ENCODE data around the gene CYP2U1. TPM values are rescaled to one million over a fixed set of nuclear protein-coding genes. Genes with fewer than 3 reads are reported as not detected.

The CYP2U1 gene
- total and polyA plus RNA-seq, 2 of the 8 experiments (the other 6 are each of a cell fraction or from before 2014, with no cell fraction given), result 3.1 to 5.0 TPM

DNA sequence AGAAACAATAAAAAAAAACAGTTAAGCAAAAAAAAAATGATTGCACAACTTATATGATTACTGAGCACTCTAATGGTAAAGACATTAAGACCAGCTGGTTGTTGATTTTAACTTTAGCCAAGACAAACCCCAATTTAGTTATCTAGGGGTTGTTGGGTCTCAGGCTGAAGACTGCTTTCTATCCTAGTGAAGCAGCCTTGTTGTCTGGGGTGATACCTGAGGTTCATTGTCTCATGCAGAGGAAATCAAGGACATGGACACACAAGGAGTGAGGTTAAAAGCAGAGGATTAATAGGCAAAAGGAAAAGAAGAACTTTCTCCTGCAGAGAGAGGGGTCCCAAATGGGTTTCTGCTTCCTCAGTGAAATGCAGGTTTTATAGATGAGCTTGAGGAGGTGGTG, 40.0 kb upstream of the CYP2U1 start:
- Histone ChIP-seq H2BK20ac (ENCODE audit: low read length) (peak overlapping the region; percentile 10; the same call in 1 of the 2 replicates), H2AFZ (ENCODE audit: low read length) (no peak overlapping the region), H3K36me3 (ENCODE audit: control insufficient read depth in 2 of 4, insufficient read depth in 4 of 4, low read length in 3 of 4) (peaks cover 0 to 8% (median 4%) of the 10 kb centered on the region in 4 experiments; a peak in 3 of 8 replicates), H3K9ac (replicated peaks in 1 of 4; ENCODE audit: extremely low read depth in 1 of 4, low read depth in 3 of 4, low read length in 3 of 4) (no peak overlapping the region), H3K79me2 (ENCODE audit: control insufficient read depth in 1 of 2, insufficient read depth in 2 of 2, low read length in 2 of 2) (no peaks in the 10 kb centered on the region), H4K5ac (ENCODE audit: insufficient read length, low read depth, low read length) (peak overlapping the region; percentile 41), H2BK12ac (ENCODE audit: low read depth, low read length) (no peak overlapping the region; the same call in 1 of the 2 replicates), H3K4me3 (ENCODE audit: extremely low read depth in 1 of 4, insufficient read depth in 2 of 4, low read depth in 3 of 4, low read length in 4 of 4) (peak overlapping the region in 1 of 4 experiments; percentile 31; a peak in 1 of 8 replicates), H3K9me3 (ENCODE audit: insufficient read depth in 2 of 2, low read depth in 1 of 2, low read length in 1 of 2) (peaks cover 19 to 42% of the 10 kb centered on the region in 2 experiments), H4K20me1 (replicated peaks in 1 of 2; ENCODE audit: control insufficient read depth in 1 of 2, insufficient read depth in 2 of 2, low read length in 2 of 2) (no peaks in the 10 kb centered on the region), H2BK120ac (replicated peaks; ENCODE audit: low read depth, low read length) (peak overlapping the region; percentile 13), H2BK5ac (ENCODE audit: low read depth, low read length) (peak overlapping the region; percentile 36; the same call in 1 of the 2 replicates), H3K4ac (replicated peaks; ENCODE audit: insufficient read length, low read depth, low read length) (peak overlapping the region; percentile 13), H3K23ac (ENCODE audit: insufficient read length) (no peak overlapping the region), H3K23me2 (ENCODE audit: low read depth, low read length) (no peaks in the 10 kb centered on the region), H3K4me2 (ENCODE audit: insufficient read depth in 1 of 2, low read depth in 2 of 2, low read length in 2 of 2) (no peak overlapping the region), H3K18ac (ENCODE audit: extremely low read depth, low read length) (no peak overlapping the region; the same call in 1 of the 2 replicates), H3K14ac (ENCODE audit: insufficient read length) (no peak overlapping the region), H3K56ac (replicated peaks; ENCODE audit: insufficient read length, low read depth, low read length) (no peak overlapping the region), H3K27me3 (replicated peaks in 1 of 4; ENCODE audit: control insufficient read depth in 3 of 4, extremely low read depth in 1 of 4, insufficient read depth in 3 of 4, low read length in 3 of 4) (no peaks in the 10 kb centered on the region), H3K79me1 (ENCODE audit: low read depth, low read length) (no peaks in the 10 kb centered on the region), H4K91ac (replicated peaks; ENCODE audit: insufficient read length, low read length) (peak overlapping the region; percentile 68), H2AK5ac (ENCODE audit: low read depth, low read length) (no peak overlapping the region), H2BK15ac (ENCODE audit: low read length) (no peak overlapping the region), H4K8ac (ENCODE audit: extremely low read depth, insufficient read depth, low read length) (no peak overlapping the region), H3K27ac (ENCODE audit: low read depth, low read length) (peak overlapping the region; percentile 67), H3K4me1 (replicated peaks in 1 of 4; ENCODE audit: control insufficient read depth in 3 of 4, insufficient read depth in 4 of 4, low read length in 3 of 4) (no peaks in the 10 kb centered on the region)
- ChIA-PET POLR2A (ENCODE audit: partially characterized antibody) (interaction anchor here (1.6 kb wide), 1 partner anchor 172 kb away, joined by 4 read pairs; the partner anchor contains the start of gene PAPSS1), CTCF (ENCODE audit: partially characterized antibody) (interaction anchor here (1.3 kb wide), 1 partner anchor 44 kb away, joined by 3 read pairs; no protein-coding TSS in a partner anchor)
- DNase-seq (ENCODE audit: low read depth in 1 of 2, low spot score in 2 of 2), result no peak
- TF ChIP-seq CBX8 (IDR thresholded peaks at IDR 0.05; ENCODE audit: borderline replicate concordance, low read depth, low read length), result no peak
- TF ChIP-seq, protein P1, sequence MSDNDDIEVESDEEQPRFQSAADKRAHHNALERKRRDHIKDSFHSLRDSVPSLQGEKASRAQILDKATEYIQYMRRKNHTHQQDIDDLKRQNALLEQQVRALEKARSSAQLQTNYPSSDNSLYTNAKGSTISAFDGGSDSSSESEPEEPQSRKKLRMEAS (IDR thresholded peaks at IDR 0.05), result no peak
- 0 out of 2 replicates have a peak, but pooled peaks have one; percentile 32 for TF ChIP-seq CEBPB (IDR thresholded peaks at IDR 0.05; ENCODE audit: low read depth, low read length)
- TF ChIP-seq, protein P2, sequence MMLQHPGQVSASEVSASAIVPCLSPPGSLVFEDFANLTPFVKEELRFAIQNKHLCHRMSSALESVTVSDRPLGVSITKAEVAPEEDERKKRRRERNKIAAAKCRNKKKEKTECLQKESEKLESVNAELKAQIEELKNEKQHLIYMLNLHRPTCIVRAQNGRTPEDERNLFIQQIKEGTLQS (IDR thresholded peaks at IDR 0.05; ENCODE audit: insufficient read depth, low read depth, low read length), result no peak
- no peak for TF ChIP-seq CHD2 (IDR thresholded peaks at IDR 0.05; ENCODE audit: low read length)
- no peak for TF ChIP-seq CBX5 (IDR thresholded peaks at IDR 0.05; ENCODE audit: low read depth, low read length)
- FAIRE-seq, result no peak

Data from H1 (cell line).